ENCODE data around the gene DOCK11.

The DOCK11 gene

GRCh38 chrX:118522230-118522926 is 26.8 kb downstream of the DOCK11 start:
- H3K4me3 ChIP-seq (ENCODE audit: low read depth, low read length), result no peak overlapping the region
- no peak for DNase-seq (ENCODE audit: low read depth)
- TF ChIP-seq, protein P1, sequence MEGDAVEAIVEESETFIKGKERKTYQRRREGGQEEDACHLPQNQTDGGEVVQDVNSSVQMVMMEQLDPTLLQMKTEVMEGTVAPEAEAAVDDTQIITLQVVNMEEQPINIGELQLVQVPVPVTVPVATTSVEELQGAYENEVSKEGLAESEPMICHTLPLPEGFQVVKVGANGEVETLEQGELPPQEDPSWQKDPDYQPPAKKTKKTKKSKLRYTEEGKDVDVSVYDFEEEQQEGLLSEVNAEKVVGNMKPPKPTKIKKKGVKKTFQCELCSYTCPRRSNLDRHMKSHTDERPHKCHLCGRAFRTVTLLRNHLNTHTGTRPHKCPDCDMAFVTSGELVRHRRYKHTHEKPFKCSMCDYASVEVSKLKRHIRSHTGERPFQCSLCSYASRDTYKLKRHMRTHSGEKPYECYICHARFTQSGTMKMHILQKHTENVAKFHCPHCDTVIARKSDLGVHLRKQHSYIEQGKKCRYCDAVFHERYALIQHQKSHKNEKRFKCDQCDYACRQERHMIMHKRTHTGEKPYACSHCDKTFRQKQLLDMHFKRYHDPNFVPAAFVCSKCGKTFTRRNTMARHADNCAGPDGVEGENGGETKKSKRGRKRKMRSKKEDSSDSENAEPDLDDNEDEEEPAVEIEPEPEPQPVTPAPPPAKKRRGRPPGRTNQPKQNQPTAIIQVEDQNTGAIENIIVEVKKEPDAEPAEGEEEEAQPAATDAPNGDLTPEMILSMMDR (IDR thresholded peaks at IDR 0.05; ENCODE audit: low read depth, low read length, missing control alignments), result no peak

DNA sequence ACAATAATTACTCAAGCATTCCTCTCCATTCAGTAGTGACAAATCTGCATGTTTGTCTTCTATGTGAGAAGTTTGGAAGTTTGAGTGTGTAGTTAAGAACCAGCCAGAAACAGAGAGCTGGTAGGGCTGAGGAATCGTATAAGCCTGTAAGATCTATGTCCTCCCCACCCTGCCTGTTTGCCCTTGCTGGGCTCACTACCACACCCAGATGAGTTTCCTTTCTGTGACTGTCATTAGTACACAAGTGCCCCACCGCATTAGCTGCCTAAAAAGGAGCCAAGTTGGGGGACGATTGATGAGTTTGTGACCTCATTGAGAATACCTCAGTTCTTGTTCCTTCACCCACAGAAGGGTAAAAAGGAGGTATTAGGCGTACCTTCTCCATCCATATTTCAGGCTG is 28.3 kb downstream of the DOCK11 start:
- no peak for DNase-seq (ENCODE audit: low read depth)
- H3K4me3 ChIP-seq (ENCODE audit: low read depth, low read length), result no peak overlapping the region
- TF ChIP-seq, protein P1 (IDR thresholded peaks at IDR 0.05; ENCODE audit: low read depth, low read length, missing control alignments), result no peak

DNA sequence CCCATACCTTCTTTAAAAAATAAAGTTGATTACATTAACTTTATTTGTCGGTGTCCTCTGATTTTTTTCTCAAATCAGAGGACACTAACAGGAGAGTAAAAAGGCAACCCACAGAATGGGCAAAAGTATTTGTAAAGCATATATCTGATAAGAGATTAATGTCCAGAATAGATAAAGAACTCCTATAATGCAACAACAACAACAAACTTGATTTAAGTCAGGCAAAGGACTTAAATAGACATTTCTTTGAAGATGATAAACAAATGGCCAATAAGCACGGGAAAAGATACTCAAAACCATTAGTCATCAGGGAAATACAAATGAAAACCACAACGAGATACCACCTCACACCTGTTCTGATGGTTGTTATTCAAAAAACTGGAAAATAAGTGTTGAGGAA is 28.7 kb downstream of the DOCK11 start:
- TF ChIP-seq, protein P1 (IDR thresholded peaks at IDR 0.05; ENCODE audit: low read depth, low read length, missing control alignments), result no peak
- no peak overlapping the region for H3K4me3 ChIP-seq (ENCODE audit: low read depth, low read length)

GRCh38 chrX:118525174-118525730 is 29.6 kb downstream of the DOCK11 start:
- DNase-seq (ENCODE audit: low read depth), result no peak
- no peak overlapping the region for H3K4me3 ChIP-seq (ENCODE audit: low read depth, low read length)
- TF ChIP-seq, protein P1 (IDR thresholded peaks at IDR 0.05; ENCODE audit: low read depth, low read length, missing control alignments), result no peak

More for the DNA sequence above, 28.7 kb downstream of the DOCK11 start:
- DNase-seq (ENCODE audit: low read depth), result no peak

DNA sequence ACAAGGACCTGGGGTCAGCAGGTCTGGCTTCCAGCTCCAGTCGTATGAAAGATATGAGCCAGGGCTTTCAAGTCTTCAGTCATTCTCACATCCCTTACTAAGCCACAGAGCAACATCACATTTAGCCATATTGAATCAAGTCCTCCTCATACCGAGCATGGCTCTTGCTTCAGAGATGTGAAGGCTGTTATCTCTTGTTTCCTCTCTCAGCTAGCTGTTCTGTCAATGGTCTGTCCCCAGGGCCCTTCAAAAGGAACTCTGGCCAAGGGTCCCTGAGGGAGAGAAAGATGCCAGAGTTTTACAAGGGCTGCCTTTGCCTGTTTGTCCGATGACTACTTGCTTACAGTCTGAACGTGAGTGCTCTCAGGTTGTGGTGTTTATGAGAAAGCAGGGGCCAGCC is 30.5 kb downstream of the DOCK11 start:
- no peak for DNase-seq (ENCODE audit: low read depth)
- no peak overlapping the region for H3K4me3 ChIP-seq (ENCODE audit: low read depth, low read length)
- TF ChIP-seq, protein P1 (IDR thresholded peaks at IDR 0.05; ENCODE audit: low read depth, low read length, missing control alignments), result no peak

DNA sequence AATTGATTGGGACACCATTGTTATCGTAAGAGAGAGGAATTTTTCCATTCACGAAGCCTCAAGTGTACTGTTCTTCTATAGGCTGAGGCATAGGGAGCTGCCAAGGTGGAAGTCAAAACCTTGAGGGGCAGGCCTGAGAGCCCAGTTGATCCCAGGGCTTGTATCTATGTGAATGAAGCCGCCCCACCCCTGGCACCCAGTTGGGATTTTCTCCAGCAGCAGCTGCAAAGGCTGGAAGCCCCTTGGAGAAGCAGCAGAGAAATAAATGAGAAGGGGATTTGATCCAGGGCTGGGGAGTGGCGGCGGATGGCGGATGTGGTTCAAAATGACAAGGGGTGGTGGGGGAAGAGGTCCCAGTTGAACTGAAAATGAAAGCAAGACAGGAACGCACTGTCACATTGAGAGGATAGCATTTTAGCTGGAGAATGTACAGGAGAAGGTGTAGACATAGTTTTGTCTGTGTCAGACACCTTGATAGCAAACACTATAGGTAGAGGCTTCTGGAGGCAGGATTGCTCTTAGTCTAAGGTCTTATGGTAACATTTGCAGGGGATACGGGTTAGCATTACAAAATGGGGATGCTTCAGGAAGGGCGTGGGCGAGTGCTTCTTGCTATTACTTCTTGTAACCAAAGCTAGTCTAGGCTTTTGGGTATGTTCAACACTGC is 32.6 kb downstream of the DOCK11 start:
- H3K4me3 ChIP-seq (ENCODE audit: low read depth, low read length), result peak overlapping the region; percentile 54
- TF ChIP-seq, protein P1 (IDR thresholded peaks at IDR 0.05; ENCODE audit: low read depth, low read length, missing control alignments), result no peak
- no peak for DNase-seq (ENCODE audit: low read depth)

All from GM12864 (cell line).